HG03571 (cell line): ENCODE measurements around the gene ZNF219.
A peak's percentile ranks its signal among the peaks of the same experiment; 100 is the strongest.

ENCODE experiments used
- ATAC-seq: cut with Tn5 transposase; IDR thresholded peaks from one replicate; pipeline ENCODE4 v1.9.1; 2021; ENCODE audit not compliant: unreplicated experiment

The ZNF219 gene

GRCh38 chr14:21102521-21103410 is 4.3 kb upstream of the ZNF219 start:
- no peak for ATAC-seq

- ATAC-seq: no peak
These were observed 3.5 kb upstream of the ZNF219 start for GRCh38 chr14:21101802-21102413.

DNA sequence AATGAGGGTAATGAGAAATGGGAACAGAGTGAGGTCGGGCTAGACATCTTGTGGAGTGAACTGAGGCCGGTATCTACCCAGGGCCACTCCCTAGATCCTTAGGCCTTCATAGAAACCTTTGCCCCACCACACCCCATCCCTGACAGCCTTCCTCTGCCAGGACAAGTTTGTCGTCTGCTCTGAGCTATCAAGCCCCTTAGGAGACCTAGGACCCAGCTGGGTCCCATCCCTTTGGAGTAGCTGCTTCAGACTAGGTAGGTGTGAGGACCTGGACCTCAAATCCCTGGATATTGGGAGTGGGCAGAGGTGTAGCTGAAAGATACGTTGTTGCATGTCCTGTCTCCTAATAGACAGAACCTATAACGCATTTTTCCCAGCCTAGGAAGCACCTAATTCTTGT is 2.5 kb upstream of the ZNF219 start, which contains the start of gene TMEM253:
TMEM253 (plus strand) TSS at position 136 of the 400 bp plus-strand sequence. CDS start 278 bp downstream, outside the sequence.
- no peak for ATAC-seq

DNA sequence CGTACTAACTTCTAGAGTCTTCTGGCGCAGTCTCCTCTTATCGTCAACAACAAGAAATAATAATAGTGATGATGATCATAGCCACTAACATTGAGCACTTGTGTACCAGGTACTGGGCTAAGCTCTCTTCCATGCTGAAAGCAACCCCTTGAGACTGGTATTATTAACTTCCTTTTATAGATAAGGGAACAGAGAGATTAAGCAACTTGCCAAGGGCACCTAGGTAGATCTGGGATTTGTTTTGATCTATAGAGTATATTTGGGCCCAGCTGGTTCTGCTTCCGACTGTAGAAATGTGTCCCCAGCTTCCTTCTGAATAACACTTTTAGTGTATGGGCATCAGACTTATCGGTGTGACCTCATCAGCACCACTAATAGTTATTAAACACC is 1.1 kb upstream of the ZNF219 start:
- ATAC-seq: no peak

DNA sequence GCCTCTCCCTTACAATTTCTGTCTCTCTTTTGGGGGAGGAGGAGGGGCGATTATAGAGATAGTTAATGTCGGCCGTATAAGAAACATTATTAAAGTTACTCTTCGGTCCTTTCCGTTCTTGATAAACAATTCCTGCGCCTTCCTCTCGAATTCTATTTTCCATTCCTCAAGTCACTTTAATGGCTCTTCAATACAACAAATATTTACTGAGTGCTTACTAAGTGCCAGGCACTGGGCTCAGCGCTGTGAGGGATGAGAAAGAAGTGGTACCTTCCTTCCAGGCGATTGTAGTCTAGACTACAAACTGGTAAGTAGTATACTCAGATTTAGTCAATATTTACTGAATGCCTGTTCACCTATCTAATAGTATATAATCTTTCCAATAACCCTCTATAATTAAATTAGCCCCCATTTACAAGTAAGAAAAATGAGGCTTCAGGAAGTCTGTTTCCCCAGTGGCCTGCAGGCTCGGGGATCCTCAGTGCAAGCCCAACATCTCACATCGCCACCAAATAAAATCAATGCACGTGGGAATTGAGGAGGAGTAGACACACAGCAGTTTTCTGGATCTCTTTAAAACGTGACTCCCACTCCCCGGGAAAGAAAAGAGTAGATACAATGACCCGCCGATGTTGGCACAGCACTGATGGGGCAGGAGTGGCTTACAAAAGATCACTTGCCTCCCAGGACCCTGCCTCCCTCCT is 589 bp upstream of the ZNF219 start:
- no peak for ATAC-seq

DNA sequence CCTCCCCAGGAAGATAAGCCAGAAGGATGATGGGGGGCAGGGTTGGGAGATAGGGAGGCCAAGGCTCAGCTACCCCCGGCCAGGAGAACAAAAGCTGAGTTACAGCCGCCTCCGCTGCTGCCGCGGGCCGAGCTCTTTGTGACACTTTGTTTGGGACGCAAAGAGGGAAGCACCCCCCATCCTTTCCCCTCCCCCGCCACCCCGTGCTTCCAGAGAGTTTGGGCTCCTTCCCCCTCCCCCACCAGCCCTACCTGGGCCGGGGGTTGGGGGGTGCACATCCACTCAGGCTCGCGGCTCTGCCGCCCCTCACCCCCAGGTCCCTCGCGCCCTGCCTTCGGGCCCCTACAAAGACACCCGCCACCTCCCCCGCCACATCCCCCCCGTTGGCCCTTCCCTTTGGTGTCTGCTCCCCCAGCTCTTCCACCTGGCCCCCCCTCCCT is 799 bp downstream of the ZNF219 start:
- no peak for ATAC-seq

GRCh38 chr14:21096978-21097635 is 1.3 kb downstream of the ZNF219 start:
- ATAC-seq: no peak

DNA sequence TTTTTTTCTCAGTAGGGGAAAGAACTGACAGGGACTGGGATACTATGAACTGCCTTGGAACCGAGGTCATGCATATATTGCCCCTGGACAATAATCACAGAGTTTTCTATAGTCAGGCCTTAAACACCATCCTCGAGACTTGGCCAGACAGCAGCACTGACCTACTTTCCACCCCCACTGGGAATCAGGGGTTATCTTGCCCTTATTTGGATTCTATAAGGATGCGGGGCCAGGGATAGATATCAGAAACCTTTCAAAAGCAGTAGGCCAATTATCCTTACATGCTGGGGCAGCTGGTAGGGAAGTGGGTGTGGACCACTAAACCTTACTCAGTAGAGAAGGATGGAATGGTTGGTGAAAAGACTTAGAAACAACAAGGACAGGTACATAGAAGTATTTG is 2.0 kb downstream of the ZNF219 start:
- ATAC-seq: no peak

DNA sequence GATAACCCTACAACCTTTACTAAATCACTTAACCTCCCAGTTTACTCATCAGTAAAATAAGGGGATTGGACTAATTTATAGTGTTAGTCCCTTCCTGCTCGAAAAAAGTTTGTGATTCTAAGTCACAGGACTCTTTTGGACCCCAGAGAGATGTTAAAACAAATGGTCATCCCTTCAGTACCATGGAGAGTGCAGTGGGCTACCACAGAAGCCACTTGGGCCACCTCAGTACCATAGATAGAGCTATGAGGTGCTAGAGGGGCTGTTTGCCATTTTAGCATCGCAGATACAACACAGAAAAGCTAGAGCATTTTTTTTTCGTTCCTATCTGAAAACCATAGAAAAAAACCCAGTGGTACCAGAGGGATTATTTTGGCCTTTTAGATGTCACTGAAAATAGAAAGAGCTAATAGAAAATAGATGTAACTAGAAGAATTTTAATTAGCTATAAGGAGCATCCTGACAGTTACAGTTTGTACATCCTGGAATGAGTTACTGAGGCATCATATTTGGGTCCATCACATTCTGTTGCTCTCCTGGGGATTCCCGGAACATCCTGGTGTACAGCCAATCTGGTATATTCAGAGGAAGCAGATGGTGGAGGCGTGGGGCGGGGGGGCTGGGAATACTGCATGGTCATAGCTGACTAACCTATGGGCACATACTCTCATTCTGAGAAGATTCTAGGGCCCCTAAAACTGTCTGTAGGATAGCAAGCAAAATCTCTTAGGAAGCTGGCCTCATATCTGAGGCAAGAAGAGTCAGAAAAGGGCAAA is 2.8 kb downstream of the ZNF219 start:
- no peak for ATAC-seq

GRCh38 chr14:21093769-21094681 is 4.4 kb downstream of the ZNF219 start:
- no peak for ATAC-seq

DNA sequence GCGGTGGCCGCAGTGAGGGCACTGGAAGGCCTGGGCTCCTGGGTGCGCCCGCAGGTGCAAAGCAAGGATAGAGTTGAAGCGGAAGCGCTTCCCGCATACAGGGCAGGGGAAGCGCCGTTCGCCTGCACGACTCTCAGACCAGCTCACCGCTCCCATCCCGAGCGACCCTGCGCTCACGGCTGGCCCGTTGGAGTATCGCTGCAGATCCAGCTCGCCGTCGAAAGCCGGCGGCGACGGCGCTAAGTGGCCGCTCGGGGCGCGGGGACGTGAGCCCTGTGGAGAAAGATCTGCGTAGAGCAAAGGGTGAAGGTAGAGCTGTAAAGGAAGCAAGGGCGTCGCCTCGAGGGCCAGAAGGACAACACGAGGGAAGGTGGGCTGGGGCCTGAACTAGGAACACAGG is 5.4 kb downstream of the ZNF219 start:
- ATAC-seq: no peak

- ATAC-seq: peak; percentile 82
These were observed 6.0 kb downstream of the ZNF219 start for GRCh38 chr14:21092273-21093011.

DNA sequence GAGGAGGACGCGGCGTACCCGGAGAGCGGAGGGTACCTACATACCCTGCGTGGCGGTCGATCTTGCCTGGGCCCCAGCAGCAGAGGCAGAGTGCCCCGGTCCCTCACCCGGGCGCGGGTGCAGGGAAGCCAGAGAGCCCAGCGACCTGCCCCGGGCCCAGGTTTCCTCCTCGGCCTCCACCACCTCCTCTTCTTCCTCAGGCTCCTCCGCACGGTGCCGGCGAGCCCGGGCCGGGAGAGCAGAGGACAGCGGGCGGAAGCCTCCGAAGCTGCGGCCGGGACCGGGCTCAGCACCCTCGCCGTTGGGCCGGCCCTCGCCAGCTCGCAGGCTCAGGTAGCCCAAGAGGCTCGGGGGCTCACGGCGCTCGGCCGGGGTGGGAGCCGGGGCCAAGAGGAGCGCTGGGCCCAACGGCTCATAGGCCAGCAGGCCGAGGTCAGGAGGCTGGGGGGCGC is 6.6 kb downstream of the ZNF219 start:
- ATAC-seq: no peak

GRCh38 chr14:21090940-21091663 is 7.4 kb downstream of the ZNF219 start:
- no peak for ATAC-seq

GRCh38 chr14:21090194-21090939 is 8.1 kb downstream of the ZNF219 start:
- no peak for ATAC-seq

DNA sequence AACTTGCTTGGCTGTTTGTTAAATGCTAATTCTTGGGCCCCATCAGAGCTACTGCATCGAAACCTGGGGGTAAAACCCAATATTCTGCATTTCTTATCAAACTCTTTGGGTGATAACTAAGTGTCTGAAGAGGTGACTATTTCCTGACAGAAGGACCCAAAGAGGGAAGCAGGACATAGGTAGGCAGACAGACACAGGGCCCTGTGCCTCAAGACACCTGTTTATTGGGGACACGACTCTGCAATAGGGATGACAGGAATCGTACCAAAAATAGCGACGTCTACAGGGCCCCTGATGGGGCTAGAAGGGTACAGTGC is 8.6 kb downstream of the ZNF219 start:
- no peak for ATAC-seq

- ATAC-seq: no peak
These were observed 9.2 kb downstream of the ZNF219 start for GRCh38 chr14:21089271-21089670.
